ENCODE data around the gene TNPO2.

Gene TNPO2

GRCh38 chr19:12694641-12695040, 29.1 kb downstream of the TNPO2 start:
- TF ChIP-seq POLR2AphosphoS5 (IDR thresholded peaks at IDR 0.05; ENCODE audit: low read depth, low read length) (no peak), SIN3A (IDR thresholded peaks at IDR 0.05; ENCODE audit: borderline replicate concordance, insufficient read depth, low read length) (no peak), TAF1 (IDR thresholded peaks at IDR 0.05; ENCODE audit: borderline replicate concordance, insufficient read depth, low read length) (no peak), FOXP2 (optimal IDR thresholded peaks at IDR 0.05; ENCODE audit: borderline replicate concordance, extremely low read depth, extremely low read length, insufficient read depth) (no peak)
- TF ChIP-seq, protein P1, sequence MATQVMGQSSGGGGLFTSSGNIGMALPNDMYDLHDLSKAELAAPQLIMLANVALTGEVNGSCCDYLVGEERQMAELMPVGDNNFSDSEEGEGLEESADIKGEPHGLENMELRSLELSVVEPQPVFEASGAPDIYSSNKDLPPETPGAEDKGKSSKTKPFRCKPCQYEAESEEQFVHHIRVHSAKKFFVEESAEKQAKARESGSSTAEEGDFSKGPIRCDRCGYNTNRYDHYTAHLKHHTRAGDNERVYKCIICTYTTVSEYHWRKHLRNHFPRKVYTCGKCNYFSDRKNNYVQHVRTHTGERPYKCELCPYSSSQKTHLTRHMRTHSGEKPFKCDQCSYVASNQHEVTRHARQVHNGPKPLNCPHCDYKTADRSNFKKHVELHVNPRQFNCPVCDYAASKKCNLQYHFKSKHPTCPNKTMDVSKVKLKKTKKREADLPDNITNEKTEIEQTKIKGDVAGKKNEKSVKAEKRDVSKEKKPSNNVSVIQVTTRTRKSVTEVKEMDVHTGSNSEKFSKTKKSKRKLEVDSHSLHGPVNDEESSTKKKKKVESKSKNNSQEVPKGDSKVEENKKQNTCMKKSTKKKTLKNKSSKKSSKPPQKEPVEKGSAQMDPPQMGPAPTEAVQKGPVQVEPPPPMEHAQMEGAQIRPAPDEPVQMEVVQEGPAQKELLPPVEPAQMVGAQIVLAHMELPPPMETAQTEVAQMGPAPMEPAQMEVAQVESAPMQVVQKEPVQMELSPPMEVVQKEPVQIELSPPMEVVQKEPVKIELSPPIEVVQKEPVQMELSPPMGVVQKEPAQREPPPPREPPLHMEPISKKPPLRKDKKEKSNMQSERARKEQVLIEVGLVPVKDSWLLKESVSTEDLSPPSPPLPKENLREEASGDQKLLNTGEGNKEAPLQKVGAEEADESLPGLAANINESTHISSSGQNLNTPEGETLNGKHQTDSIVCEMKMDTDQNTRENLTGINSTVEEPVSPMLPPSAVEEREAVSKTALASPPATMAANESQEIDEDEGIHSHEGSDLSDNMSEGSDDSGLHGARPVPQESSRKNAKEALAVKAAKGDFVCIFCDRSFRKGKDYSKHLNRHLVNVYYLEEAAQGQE (IDR thresholded peaks at IDR 0.05; ENCODE audit: insufficient read depth in 1 of 2, low read depth in 2 of 2, low read length in 2 of 2): no peak

DNA sequence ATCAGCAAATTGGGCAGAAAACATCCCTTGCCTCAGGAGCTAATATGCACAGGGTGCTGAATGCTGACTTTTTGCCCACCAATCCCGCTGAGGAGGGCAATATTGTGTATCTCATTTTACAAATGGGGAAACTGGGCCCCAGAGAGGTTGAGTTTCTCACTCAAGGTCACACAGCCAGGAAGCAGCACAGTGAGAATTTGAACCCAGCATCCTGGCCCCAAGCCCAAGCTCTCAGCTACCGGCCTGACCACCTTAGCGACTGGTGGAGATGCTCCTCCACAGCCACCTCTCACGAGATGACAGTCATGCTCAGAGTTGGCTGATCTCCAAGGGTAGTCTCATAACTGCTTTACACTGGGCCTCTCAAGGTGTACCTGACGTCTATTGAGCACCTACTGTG, 30.8 kb downstream of the TNPO2 start:
- TF ChIP-seq, protein P1 (IDR thresholded peaks at IDR 0.05; ENCODE audit: insufficient read depth in 1 of 2, low read depth in 2 of 2, low read length in 2 of 2): no peak
- TF ChIP-seq FOXP2 (optimal IDR thresholded peaks at IDR 0.05; ENCODE audit: borderline replicate concordance, extremely low read depth, extremely low read length, insufficient read depth) (no peak), TAF1 (IDR thresholded peaks at IDR 0.05; ENCODE audit: borderline replicate concordance, insufficient read depth, low read length) (no peak), SIN3A (IDR thresholded peaks at IDR 0.05; ENCODE audit: borderline replicate concordance, insufficient read depth, low read length) (no peak), POLR2AphosphoS5 (IDR thresholded peaks at IDR 0.05; ENCODE audit: low read depth, low read length) (no peak)

DNA sequence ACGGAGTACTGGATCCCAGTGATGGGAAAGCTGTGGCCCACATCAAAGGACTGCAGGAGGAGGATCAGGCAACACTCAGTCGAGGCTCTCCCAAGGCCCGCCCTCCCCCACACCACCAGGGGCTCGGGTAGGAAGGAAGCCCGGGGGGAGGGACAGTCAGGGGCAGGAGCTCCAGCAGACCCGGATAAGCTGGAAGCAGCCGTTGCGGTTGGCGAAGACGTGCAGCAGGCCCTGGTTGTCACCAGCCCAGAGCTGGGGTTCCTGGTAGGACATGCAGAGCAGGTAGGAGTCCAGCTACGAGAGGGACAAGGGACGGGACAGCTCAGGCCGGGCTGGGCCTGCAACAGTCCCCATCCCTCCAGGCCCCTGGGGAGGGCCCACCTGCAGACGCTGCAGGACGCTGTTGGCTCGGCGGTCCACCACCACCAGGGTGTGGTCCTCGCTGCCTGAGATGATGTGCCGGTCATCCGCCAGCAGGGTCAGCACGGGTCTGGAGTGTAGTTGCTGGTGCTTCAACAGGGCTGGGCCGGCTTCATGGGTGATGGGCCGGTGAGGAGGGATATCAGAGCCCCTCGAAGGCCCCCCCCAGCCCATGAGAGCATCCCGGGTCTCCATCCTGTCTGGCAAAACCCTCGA, 34.0 kb downstream of the TNPO2 start:
- TF ChIP-seq TAF1 (IDR thresholded peaks at IDR 0.05; ENCODE audit: borderline replicate concordance, insufficient read depth, low read length) (no peak), SIN3A (IDR thresholded peaks at IDR 0.05; ENCODE audit: borderline replicate concordance, insufficient read depth, low read length) (no peak), FOXP2 (optimal IDR thresholded peaks at IDR 0.05; ENCODE audit: borderline replicate concordance, extremely low read depth, extremely low read length, insufficient read depth) (no peak), POLR2AphosphoS5 (IDR thresholded peaks at IDR 0.05; ENCODE audit: low read depth, low read length) (no peak)
- TF ChIP-seq, protein P1 (IDR thresholded peaks at IDR 0.05; ENCODE audit: insufficient read depth in 1 of 2, low read depth in 2 of 2, low read length in 2 of 2): no peak

DNA sequence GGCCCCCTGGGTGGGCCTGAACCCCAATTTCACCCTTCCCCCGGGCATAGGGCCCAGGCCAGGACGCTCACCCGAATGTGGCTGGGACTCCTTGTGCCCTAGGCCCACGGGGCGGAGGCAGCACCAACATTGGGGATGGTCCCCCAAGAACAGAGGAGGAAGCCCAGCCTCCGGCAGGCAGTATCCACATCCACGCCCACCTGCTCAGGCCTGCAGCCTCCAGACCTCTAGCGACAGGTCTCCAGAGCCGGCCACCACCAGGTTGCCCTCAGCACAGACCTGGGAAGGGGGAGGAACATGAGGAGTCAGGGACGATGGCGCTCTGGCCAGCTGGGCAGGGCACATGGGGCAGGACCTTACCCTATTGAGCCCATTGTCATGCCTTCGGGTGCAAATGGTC, 34.7 kb downstream of the TNPO2 start:
- TF ChIP-seq TAF1 (IDR thresholded peaks at IDR 0.05; ENCODE audit: borderline replicate concordance, insufficient read depth, low read length) (no peak), FOXP2 (optimal IDR thresholded peaks at IDR 0.05; ENCODE audit: borderline replicate concordance, extremely low read depth, extremely low read length, insufficient read depth) (no peak), POLR2AphosphoS5 (IDR thresholded peaks at IDR 0.05; ENCODE audit: low read depth, low read length) (no peak), SIN3A (IDR thresholded peaks at IDR 0.05; ENCODE audit: borderline replicate concordance, insufficient read depth, low read length) (no peak)
- TF ChIP-seq, protein P1 (IDR thresholded peaks at IDR 0.05; ENCODE audit: insufficient read depth in 1 of 2, low read depth in 2 of 2, low read length in 2 of 2): no peak
